Activated CD8-positive, alpha-beta memory T cell treated with anti-CD3 and anti-CD28 coated beads, Interleukin-2, amount 50 U/mL, for 1 hour (primary cell): ENCODE measurements around the gene HK3.

Experiments
- DNase-seq: peaks from one replicate; pipeline ENCODE4 v3.0.0-alpha.2; 2020; ENCODE audit errors: extremely low read depth

Gene HK3

GRCh38 chr5:176902102-176902814, 3.1 kb upstream of the HK3 start:
- no peak for DNase-seq

- DNase-seq = no peak
These were observed 2.3 kb upstream of the HK3 start for GRCh38 chr5:176901260-176902101.

GRCh38 chr5:176900780-176901204, 1.6 kb upstream of the HK3 start:
- DNase-seq = no peak

GRCh38 chr5:176899946-176900779, 1.0 kb upstream of the HK3 start:
- no peak for DNase-seq

GRCh38 chr5:176897263-176897662, 1.9 kb downstream of the HK3 start:
- no peak for DNase-seq

- no peak for DNase-seq
These were observed 3.3 kb downstream of the HK3 start for GRCh38 chr5:176895831-176896230.

- DNase-seq = no peak
These were observed 4.8 kb downstream of the HK3 start for GRCh38 chr5:176894298-176894697.

GRCh38 chr5:176892663-176893062, 6.5 kb downstream of the HK3 start:
- DNase-seq = no peak

GRCh38 chr5:176891331-176891958, 7.7 kb downstream of the HK3 start:
- DNase-seq = no peak

GRCh38 chr5:176890455-176891330, 8.5 kb downstream of the HK3 start:
- no peak for DNase-seq

- no peak for DNase-seq
These were observed 9.5 kb downstream of the HK3 start for GRCh38 chr5:176889321-176890280.

GRCh38 chr5:176888865-176889165, 10.3 kb downstream of the HK3 start:
- DNase-seq = no peak

- DNase-seq = no peak
These were observed 10.9 kb downstream of the HK3 start for GRCh38 chr5:176888016-176888864.

- no peak for DNase-seq
These were observed 11.8 kb downstream of the HK3 start for GRCh38 chr5:176887252-176887849.

- no peak for DNase-seq
These were observed 12.6 kb downstream of the HK3 start for GRCh38 chr5:176886336-176887251.

- DNase-seq = no peak
These were observed 14.6 kb downstream of the HK3 start for GRCh38 chr5:176884571-176884890.
